ENCODE data around the gene ADGRE2. TPM values are rescaled to one million over a fixed set of nuclear protein-coding genes. Genes with fewer than 3 reads are reported as not detected.
A peak's percentile ranks its signal among the peaks of the same experiment; 100 is the strongest.
"Not testable (repeated sequence)": the region's sequence is repeated elsewhere in the genome, so short reads cannot be mapped to it uniquely, and the experiment has no call there.

ADGRE2 gene
- total RNA-seq, 1 donor from 2014 or later = 0.26 TPM

- H3K4me3 ChIP-seq (ENCODE audit: low read depth, low read length) = no peak overlapping the region
- H3K36me3 ChIP-seq (ENCODE audit: control insufficient read depth, insufficient read depth, low read length) = no peaks in the 10 kb centered on the region
- TF ChIP-seq CTCF (IDR thresholded peaks at IDR 0.05; ENCODE audit: insufficient read depth, low read length, severe bottlenecking) = no peak
- no peak for DNase-seq (ENCODE audit: low read depth)
- no peaks in the 10 kb centered on the region for H3K27me3 ChIP-seq (ENCODE audit: control insufficient read depth, insufficient read depth, low read length)
- no peak for FAIRE-seq
Measured at GRCh38 chr19:14809272-14810057, 31.1 kb upstream of the ADGRE2 start.

GRCh38 chr19:14804765-14805164 lies 26.4 kb upstream of the ADGRE2 start:
- FAIRE-seq (no peak), DNase-seq (ENCODE audit: low read depth) (no peak)
- TF ChIP-seq CTCF (IDR thresholded peaks at IDR 0.05; ENCODE audit: insufficient read depth, low read length, severe bottlenecking) = no peak

GRCh38 chr19:14798760-14799159 lies 20.4 kb upstream of the ADGRE2 start:
- H3K4me3 ChIP-seq (ENCODE audit: low read depth, low read length) = no peak overlapping the region
- no peak for TF ChIP-seq CTCF (IDR thresholded peaks at IDR 0.05; ENCODE audit: insufficient read depth, low read length, severe bottlenecking)
- FAIRE-seq (no peak), DNase-seq (ENCODE audit: low read depth) (no peak)
- H3K27me3 ChIP-seq (ENCODE audit: control insufficient read depth, insufficient read depth, low read length) = no peaks in the 10 kb centered on the region
- H3K36me3 ChIP-seq (ENCODE audit: control insufficient read depth, insufficient read depth, low read length) = no peaks in the 10 kb centered on the region

More at GRCh38 chr19:14804765-14805164, 26.4 kb upstream of the ADGRE2 start:
- H3K4me3 ChIP-seq (ENCODE audit: low read depth, low read length) = no peak overlapping the region
- H3K36me3 ChIP-seq (ENCODE audit: control insufficient read depth, insufficient read depth, low read length) = no peaks in the 10 kb centered on the region
- no peaks in the 10 kb centered on the region for H3K27me3 ChIP-seq (ENCODE audit: control insufficient read depth, insufficient read depth, low read length)

GRCh38 chr19:14796021-14796420 lies 17.7 kb upstream of the ADGRE2 start:
- no peak for TF ChIP-seq CTCF (IDR thresholded peaks at IDR 0.05; ENCODE audit: insufficient read depth, low read length, severe bottlenecking)
- no peaks in the 10 kb centered on the region for H3K36me3 ChIP-seq (ENCODE audit: control insufficient read depth, insufficient read depth, low read length)
- H3K27me3 ChIP-seq (ENCODE audit: control insufficient read depth, insufficient read depth, low read length) = no peaks in the 10 kb centered on the region
- FAIRE-seq (no peak), DNase-seq (ENCODE audit: low read depth) (no peak)
- no peak overlapping the region for H3K4me3 ChIP-seq (ENCODE audit: low read depth, low read length)

DNA sequence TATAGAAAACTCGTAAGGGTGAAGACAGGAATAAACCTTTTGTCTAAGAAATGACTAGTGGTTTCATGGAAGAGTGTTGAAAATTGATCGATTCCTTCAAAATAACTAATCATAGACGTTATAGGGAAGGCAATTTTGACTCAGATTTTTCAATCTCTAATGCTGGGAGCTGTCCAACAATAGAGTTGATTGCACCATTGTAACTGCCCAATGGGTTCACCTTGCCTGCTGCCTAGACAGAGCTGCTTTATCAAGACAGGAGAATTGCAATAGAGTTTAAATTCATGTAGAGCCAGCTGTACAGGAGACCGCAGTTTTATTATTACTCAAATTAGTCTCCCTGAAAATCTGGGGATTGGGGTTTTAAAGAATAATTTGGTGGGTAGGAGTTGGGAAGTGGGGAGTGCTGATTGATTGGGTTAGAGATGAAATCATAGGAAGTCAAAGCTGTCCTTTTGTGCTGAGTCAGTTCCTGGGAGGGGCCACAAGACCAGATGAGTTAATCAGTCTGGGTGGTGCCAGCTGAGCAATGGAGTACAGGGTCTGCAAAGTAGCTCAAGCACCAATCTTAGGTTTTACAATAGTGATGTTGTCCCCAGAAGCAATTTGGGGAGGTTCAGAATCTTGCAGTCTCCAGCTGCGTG lies 16.8 kb upstream of the ADGRE2 start:
- no peak for TF ChIP-seq CTCF (IDR thresholded peaks at IDR 0.05; ENCODE audit: insufficient read depth, low read length, severe bottlenecking)
- FAIRE-seq (no peak), DNase-seq (ENCODE audit: low read depth) (peak; percentile 1)

GRCh38 chr19:14792250-14792649 lies 13.9 kb upstream of the ADGRE2 start:
- DNase-seq (ENCODE audit: low read depth); H3K4me3 ChIP-seq (ENCODE audit: low read depth, low read length); FAIRE-seq; H3K36me3 ChIP-seq (ENCODE audit: control insufficient read depth, insufficient read depth, low read length); H3K27me3 ChIP-seq (ENCODE audit: control insufficient read depth, insufficient read depth, low read length): not testable (repeated sequence)

More for the DNA sequence above, 16.8 kb upstream of the ADGRE2 start:
- Histone ChIP-seq H3K4me3 (ENCODE audit: low read depth, low read length) (no peak overlapping the region), H3K27me3 (ENCODE audit: control insufficient read depth, insufficient read depth, low read length) (no peaks in the 10 kb centered on the region), H3K36me3 (ENCODE audit: control insufficient read depth, insufficient read depth, low read length) (no peaks in the 10 kb centered on the region)
